Lung (tissue), 12 donors: ENCODE data around the gene ZBED4. TPM values are rescaled to one million over a fixed set of nuclear protein-coding genes. Genes with fewer than 3 reads are reported as not detected.

Experiments used
- ATAC-seq: fragments of 200-7000 bp; cut with Tn5 transposase; one replicate; pipeline ENCODE4 v1.9.1; 2020; ENCODE audit warnings: moderate number of reproducible peaks; ENCODE audit not compliant: insufficient read depth, low FRiP score
- DNase-seq, 3 donors: peaks; one replicate each; pipeline ENCODE4 v3.0.0-alpha.2; 2013 to 2017
- H3K27ac ChIP-seq, 2 donors: one replicate each; pipeline ENCODE4 v1.5.1; 2013; ENCODE audit warnings: mild to moderate bottlenecking in 2 of 2, moderate library complexity in 2 of 2, control low read depth in 1 of 2, inconsistent platforms in 1 of 2, low read depth in 1 of 2, low read length in 1 of 2
- H3K27me3 ChIP-seq, 3 donors: one replicate each; pipeline ENCODE4 v1.5.1; 2013; ENCODE audit warnings: low read length in 2 of 3; ENCODE audit not compliant: control insufficient read depth in 3 of 3, insufficient read depth in 3 of 3
- H3K36me3 ChIP-seq, 4 donors: one replicate each; pipeline ENCODE4 v1.5.1; 2013; ENCODE audit warnings: low read length in 4 of 4, mild to moderate bottlenecking in 1 of 4, moderate library complexity in 1 of 4; ENCODE audit not compliant: control insufficient read depth in 4 of 4, insufficient read depth in 4 of 4
- H3K4me1 ChIP-seq, 5 donors: one replicate each; pipeline ENCODE4 v1.5.1; 2013; ENCODE audit warnings: low read length in 5 of 5, mild to moderate bottlenecking in 2 of 5, moderate library complexity in 1 of 5; ENCODE audit not compliant: control insufficient read depth in 5 of 5, insufficient read depth in 5 of 5
- H3K4me3 ChIP-seq: one replicate; pipeline ENCODE4 v1.5.1; 2013; ENCODE audit warnings: mild to moderate bottlenecking, control low read depth, moderate library complexity
- H3K9ac ChIP-seq, 2 donors: one replicate each; pipeline ENCODE4 v1.5.1; 2013; ENCODE audit warnings: low read length in 2 of 2, control low read depth in 1 of 2; ENCODE audit not compliant: insufficient read depth in 1 of 2
- H3K9me3 ChIP-seq, 4 donors: one replicate each; pipeline ENCODE4 v1.5.1; 2013; ENCODE audit warnings: low read length in 3 of 4, mild to moderate bottlenecking in 1 of 4, moderate library complexity in 1 of 4; ENCODE audit not compliant: control insufficient read depth in 4 of 4, insufficient read depth in 3 of 4
- WGBS, 2 donors: extraction: QIAGEN DNeasy Blood & Tissue Kit; methylation state at CpG; one replicate each; pipeline ENCODE4 v1.1.7; 2013; 5-methylcytosine and 5-hydroxymethylcytosine counted together
- polyA plus RNA-seq, 2 donors: library from polyadenylated mRNA; stranded (reverse); fragments of 200-250 nt; gene quantifications; one replicate each; pipeline ENCODE4 v1.2.1, GENCODE V29; 2013
- total RNA-seq, 2 donors: library from RNA; depleted of rRNA in 1 of 2; stranded (reverse); fragments of >200 nt in 1 of 2; gene quantifications; one replicate each; pipeline ENCODE4 v1.2.1, GENCODE V29; 2014 to 2021
- TF ChIP-seq, protein P1 (sequence below): IDR thresholded peaks from 2 replicates; pipeline ENCODE4 v1.5.1; 2012; ENCODE audit warnings: mild to moderate bottlenecking; ENCODE audit errors: control extremely low read depth, extremely low read depth
- donor health status: control.
- donor health status: control.
- donor health status: Bipolar disorder and iron deficiency.
- donor health status: healthy.
- donor health status: DM: yes; HTN: yes; CAD: no.

The ZBED4 gene
- total and polyA plus RNA-seq, 4 donors, result 3.9 to 13.2 (median 9.1) TPM

DNA sequence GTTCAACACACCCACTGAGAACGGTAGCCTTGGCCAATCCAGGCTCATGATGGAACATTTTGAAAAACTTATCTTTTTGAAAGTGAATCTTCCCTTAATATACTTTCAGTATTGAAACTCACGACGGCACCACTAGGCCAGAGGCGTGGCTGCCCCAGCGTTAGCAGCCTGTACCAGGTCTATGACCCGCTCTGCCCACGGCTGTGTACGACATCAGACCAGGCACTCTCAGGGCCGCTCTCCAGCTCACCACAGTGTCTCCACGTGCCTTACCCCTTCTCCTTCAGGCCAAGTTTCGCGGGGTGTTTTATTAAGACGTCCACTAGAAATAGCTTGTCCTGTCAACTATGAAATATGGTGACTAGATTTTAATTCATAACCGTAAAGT, 33.4 kb downstream of the ZBED4 start:
- H3K4me1 ChIP-seq, result peaks cover 0 to 3% (median 0%) of the 10 kb centered on the region in 5 donors
- no peak for DNase-seq
- H3K9me3 ChIP-seq, result peaks cover 0 to 16% (median 3%) of the 10 kb centered on the region in 4 donors
- H3K27ac ChIP-seq, result no peak overlapping the region
- H3K27me3 ChIP-seq, result no peaks in the 10 kb centered on the region
- TF ChIP-seq, protein P1, sequence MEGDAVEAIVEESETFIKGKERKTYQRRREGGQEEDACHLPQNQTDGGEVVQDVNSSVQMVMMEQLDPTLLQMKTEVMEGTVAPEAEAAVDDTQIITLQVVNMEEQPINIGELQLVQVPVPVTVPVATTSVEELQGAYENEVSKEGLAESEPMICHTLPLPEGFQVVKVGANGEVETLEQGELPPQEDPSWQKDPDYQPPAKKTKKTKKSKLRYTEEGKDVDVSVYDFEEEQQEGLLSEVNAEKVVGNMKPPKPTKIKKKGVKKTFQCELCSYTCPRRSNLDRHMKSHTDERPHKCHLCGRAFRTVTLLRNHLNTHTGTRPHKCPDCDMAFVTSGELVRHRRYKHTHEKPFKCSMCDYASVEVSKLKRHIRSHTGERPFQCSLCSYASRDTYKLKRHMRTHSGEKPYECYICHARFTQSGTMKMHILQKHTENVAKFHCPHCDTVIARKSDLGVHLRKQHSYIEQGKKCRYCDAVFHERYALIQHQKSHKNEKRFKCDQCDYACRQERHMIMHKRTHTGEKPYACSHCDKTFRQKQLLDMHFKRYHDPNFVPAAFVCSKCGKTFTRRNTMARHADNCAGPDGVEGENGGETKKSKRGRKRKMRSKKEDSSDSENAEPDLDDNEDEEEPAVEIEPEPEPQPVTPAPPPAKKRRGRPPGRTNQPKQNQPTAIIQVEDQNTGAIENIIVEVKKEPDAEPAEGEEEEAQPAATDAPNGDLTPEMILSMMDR, result no peak
- no peak overlapping the region for H3K4me3 ChIP-seq
- no peak overlapping the region for H3K9ac ChIP-seq
- peaks cover 5 to 74% (median 41%) of the 10 kb centered on the region in 4 donors for H3K36me3 ChIP-seq
- no peak for ATAC-seq
- 96 to 97% methylated on average over 14 of the region's 14 CpGs for WGBS, 2 donors

- DNase-seq (no peak), ATAC-seq (no peak)
- 95 to 99% methylated on average over 9 of the region's 9 CpGs for WGBS, 2 donors
- H3K36me3 ChIP-seq, result peaks cover 5 to 79% (median 44%) of the 10 kb centered on the region in 4 donors
- H3K9ac ChIP-seq, result no peak overlapping the region
- no peaks in the 10 kb centered on the region for H3K4me1 ChIP-seq
- peaks cover 0 to 16% (median 3%) of the 10 kb centered on the region in 4 donors for H3K9me3 ChIP-seq
- TF ChIP-seq, protein P1, result no peak
- H3K27me3 ChIP-seq, result no peaks in the 10 kb centered on the region
- no peak overlapping the region for H3K4me3 ChIP-seq
- no peak overlapping the region for H3K27ac ChIP-seq
These were observed 34.1 kb downstream of the ZBED4 start for GRCh38 chr22:49887702-49888101.

- H3K27me3 ChIP-seq, result no peaks in the 10 kb centered on the region
- DNase-seq (no peak), ATAC-seq (no peak)
- peaks cover 5 to 70% (median 39%) of the 10 kb centered on the region in 4 donors for H3K36me3 ChIP-seq
- H3K9me3 ChIP-seq, result peaks cover 0 to 16% (median 3%) of the 10 kb centered on the region in 4 donors
- 96 to 98% methylated on average over 5 of the region's 5 CpGs for WGBS, 2 donors
- H3K4me3 ChIP-seq, result no peak overlapping the region
- no peak overlapping the region for H3K9ac ChIP-seq
- H3K4me1 ChIP-seq, result peaks cover 0 to 3% (median 0%) of the 10 kb centered on the region in 5 donors
- TF ChIP-seq, protein P1, result no peak
- no peak overlapping the region for H3K27ac ChIP-seq
These were observed 35.4 kb downstream of the ZBED4 start for GRCh38 chr22:49889071-49889470.
